GM21367 (cell line): Measurements from ENCODE around the gene MYEOV.

Experiments
- ATAC-seq: cut with Tn5 transposase; IDR thresholded peaks from one replicate; pipeline ENCODE4 v1.9.1; 2021; ENCODE audit not compliant: unreplicated experiment

Gene MYEOV

DNA sequence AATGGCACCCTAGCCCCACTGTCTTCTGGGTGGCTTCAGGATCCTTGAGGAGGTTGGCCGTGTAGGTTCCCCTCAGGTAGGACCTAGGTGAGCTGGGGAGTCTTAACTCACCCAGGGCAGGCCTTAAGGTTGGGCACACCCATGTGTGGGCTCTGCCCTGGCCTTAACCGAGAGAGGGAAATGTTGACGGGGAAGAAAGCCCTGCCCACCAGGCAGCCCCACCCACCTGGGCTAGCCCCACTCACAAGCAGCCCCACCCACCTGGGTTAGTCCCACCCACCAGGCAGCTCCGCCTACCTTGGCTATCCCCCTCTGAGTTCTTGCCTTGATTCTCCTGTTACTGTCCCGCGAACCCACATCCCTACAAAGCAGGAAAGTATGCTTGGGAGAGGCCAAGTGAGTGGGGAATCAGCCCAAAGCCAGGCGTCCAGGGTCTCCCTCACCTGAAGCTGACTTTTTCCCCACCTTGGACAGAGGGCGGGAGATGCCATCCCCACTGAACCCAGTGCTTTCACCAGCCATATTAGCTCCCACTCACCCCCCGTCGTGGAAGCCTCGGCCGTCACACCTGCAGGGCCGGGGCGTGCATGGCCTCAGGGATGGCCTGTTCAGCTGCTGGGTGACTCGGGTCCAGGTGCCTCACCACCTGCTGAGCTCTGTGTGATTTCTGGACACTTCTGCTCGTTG, at the start of gene MYEOV:
Gene MYEOV, plus strand, starts transcription at position 337 of the 687 bp plus-strand sequence. CDS start 1,200 bp downstream, outside the sequence.
- ATAC-seq = no peak

DNA sequence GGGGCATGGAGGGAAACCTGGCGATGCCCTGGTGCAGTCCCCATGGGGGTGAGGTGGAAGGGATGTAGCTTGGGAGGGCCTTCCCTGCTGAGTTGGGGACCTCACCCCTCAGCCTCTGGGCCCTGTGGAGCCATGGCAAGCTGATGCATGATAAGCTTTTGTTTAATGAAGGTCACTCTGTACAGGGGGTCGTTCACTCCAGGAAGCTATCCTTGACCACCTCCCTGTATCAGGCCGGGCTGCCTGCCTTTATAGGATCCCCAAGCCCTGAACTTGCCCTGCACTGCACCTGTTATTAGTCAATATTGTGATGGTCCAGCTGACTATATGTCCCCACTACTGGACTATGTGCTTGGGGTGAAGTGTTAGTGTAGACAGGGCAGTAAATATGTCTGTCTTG, 49.7 kb upstream of the MYEOV start:
- no peak for ATAC-seq

DNA sequence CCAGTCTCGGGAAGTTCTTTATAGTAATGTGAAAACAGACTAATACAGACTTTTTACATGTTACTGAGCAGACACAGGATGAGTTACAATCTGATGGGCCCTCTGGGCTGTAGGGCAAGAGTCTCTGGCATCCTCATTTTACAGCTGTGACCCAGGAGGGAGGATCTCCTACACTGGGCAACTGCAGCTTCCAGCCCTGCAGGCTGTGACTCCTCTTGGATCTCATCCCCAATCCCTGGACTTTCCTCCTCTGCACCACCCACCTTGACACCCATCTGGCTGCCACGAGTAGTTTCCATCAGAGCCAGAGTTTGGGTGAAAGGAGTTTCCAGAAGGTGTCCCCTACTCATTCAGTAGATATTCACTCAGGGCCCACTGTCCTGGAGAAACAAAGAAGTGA, 48.9 kb upstream of the MYEOV start:
- no peak for ATAC-seq

DNA sequence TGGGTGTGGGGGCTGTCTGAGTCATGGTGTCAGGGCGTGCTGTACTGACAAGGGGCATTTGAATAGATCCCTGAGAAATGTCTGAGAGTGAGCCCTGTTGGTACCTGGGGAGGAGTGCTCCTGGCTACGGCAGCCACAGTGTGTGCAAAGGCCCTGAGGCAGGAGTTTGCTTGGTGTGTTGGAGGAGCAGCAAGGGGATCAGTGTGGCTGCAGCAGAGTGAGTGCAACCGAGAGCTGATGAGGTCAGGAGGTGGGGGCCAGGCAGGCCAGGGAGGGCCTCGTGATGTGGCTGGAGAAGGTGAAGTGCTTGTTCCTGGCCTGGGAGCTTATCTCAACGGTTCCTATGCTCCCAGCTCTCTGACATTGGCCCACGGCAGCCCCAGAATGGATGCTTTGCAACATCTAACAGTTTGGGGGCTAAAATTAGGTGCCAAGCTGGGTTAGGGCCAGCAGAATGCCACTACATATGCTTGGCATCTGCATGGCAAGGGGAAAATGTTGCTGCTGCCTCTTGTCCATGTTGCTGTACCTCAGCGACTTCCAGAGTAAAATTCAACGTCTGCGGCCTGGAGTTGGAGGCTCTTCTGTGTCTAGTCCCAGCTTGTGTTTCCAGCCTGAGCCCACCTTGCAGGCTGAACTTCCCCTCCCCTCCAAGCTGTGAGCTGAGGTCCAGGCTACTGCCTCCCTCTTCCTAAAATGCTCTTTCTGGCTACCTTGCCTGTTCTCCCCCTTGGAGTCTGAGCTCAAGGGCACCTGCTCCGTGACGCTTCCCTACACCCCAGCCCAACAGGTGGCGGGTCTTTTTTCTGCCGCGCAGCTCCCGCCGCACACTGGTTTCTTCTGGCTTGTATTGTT, 48.2 kb upstream of the MYEOV start:
- no peak for ATAC-seq

DNA sequence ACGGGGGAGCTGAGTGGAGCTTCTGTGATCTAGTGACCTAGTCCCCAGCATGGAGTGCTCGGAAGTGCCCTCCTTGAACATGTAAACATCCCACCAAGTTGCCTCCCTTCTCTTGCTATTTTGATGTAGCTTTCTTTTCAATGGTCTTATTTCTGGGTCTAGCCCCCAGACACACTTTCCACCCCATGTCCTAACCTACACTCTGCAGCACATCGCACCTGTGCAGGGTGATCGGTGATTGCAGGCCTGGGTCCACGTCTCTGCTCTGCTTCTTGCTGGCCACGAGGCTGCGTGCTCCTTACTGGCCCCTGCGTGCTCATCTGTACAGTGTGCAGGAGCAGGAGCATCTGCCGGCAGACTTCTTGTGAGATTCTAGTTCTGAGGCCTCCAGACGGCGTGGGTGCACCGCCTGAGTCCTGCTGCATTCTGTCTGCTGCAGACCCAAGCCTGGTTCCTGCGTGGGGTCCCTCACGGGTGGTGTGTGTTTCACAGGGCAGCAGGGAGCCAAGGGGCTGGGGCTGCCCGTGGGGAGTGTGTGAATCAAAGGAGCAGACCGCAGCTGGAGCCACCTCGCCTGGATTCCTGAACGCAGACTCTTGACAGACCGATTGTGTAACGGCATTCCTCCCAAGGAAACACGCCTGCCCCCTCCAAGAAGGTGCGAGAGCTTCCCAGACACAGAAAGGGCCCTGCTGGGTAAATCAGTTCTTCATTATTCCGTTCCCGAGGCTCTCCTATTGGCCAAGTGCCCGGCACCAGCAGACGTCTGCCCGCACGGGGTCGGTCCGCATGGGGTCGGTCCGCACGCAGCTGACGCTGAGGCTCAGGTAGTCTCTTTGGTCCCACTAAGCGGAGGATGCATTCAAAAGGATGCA, 44.4 kb upstream of the MYEOV start:
- ATAC-seq = no peak

DNA sequence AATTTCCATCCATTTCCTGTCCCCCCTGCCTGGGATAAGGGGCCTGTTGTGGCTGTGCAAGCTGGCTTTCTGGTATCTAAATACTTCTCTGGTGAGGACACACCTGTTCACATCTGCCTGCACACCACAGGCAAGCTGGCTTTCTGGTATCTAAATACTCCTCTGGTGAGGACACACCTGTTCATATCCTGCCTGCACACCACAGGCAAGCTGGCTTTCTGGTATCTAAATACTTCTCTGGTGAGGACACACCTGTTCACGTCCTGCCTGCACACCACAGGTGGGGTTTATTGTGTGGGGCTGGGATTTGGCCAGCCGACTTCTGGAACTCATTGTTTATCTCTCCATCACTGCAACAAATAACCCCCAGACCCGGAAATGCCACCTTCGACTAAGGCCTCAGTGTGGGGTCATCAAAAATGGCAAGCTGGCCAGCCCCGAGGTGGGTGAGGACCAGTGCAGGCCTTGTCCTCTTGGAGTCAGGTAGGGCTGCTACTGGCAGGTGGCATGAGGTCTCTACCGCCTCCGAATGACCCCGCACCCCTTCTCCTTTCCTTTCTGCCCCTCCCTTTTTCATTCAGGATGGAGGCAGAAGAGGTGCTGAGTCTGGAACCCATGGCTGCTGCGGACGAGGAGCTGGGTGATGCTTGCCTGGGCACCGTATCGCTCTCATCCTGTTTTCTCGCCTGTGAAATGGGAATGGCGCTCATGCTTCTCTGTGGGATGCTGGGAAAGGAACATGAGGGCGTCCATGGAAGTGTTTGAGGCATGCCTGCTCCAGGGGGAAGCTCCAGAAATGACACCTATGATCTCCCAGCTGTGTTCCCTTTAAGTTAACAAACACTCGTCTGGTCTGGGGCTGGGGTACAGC, 43.5 kb upstream of the MYEOV start:
- no peak for ATAC-seq

DNA sequence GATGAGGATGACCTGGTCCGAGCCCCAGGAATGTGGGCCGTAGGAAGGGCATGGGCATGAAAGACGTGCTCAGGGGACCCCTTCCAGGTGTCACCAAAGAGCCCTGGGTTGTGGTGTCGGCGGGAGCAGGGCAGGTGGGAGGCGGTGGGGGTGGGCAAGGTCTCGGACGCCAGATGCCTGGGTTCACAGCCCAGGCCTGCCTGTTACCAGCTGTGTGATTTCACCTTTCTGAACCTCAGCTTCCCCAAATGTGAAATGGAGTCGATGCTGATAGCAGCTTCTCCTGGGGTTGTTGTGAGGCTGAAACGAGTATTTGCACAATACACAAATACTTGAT, 42.9 kb upstream of the MYEOV start:
- no peak for ATAC-seq

DNA sequence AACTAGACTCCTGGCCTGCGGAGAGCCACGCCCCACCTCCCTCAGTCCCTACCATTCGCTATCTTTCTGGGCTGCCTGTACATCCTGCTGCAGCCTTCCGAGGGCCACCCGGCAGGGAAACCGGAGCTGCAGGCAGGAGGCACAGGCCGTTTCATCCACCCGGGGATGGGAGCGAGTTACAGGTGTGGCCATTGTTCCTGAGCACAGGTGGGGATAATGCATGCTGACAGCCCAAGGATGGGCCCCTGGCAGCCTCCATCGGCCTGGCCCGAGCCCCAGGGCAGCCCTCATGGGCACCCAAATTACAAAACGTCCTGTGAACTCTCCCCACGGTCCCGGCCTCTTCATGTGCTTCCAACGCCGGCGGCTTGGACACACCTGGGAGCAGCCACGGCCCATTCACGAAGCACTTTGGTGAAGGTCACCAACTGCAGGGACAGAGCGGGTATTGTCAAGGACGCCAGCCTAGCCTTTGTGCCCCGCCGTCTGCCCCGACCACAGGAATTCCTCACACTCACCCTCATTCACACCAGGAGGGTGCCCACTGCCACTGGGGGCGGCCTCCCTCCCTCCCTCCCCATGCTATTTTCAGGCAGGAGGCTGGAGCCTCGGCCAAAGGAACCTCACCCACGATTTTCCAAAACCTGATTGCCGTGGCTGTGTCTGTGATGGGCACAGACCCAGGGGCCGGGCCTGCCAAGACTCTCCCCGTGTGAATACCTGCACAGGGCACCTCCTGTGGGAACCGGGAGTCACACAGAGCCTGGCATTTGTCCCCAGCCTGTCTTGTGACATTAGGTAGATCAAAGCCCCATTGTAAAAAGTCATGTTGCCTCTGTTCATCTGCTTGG, 42.1 kb upstream of the MYEOV start:
- ATAC-seq = no peak

DNA sequence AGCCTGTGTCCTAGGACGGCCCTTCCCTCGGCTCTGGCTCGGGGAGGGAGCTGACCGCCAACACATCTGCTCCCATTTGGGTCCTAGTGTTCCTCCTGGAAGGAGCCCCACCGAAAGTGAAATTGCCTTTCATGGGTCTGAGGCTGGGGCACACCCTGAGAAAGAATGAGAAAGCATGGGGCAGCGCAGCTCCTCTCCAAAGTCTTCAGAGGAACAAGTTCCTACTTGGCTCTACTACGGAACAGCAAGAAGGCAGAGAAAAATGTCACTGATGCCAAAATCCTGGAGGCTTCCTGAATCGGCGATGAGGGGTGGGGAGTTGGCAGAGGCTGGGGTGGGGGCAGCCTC, 41.5 kb upstream of the MYEOV start:
- ATAC-seq = no peak

DNA sequence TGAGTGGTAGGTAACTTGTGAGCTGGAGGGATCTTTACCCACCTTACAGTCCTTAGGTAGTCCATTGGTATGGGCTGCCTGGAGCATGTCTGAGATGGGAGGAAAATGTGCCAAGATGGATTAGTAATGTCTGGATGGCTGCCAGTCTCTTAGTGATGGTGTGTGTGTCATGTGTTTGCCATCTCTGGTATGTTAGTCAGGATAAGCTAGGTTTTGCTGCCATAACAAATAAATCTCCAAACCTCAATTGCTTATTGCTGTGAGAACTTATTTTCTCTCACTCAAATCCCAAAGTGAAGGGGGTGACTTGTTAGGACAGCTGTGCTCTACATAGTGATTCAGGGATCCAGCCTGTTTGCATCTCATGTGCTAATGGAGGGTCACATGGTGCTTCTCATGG, 40.9 kb upstream of the MYEOV start:
- ATAC-seq = no peak

DNA sequence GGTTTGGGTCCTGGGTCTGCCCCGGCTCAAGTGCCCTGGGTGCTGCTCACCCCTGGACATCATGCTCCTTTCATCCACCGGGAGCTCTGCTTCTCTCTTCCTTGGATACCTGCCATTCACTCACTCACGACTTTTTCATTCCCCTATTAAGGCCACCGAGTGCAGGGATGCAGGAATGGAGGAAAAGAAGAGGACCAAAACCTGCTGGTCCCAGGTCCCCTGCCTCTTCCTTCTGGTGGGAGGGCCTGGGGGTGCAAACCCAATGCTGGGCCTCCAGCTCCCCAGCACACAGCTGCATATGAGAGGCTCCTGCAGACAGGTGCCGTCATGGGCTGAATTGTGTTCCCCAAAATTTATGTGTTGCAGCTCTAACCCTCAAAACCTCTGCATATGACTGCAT, 36.8 kb upstream of the MYEOV start:
- no peak for ATAC-seq

DNA sequence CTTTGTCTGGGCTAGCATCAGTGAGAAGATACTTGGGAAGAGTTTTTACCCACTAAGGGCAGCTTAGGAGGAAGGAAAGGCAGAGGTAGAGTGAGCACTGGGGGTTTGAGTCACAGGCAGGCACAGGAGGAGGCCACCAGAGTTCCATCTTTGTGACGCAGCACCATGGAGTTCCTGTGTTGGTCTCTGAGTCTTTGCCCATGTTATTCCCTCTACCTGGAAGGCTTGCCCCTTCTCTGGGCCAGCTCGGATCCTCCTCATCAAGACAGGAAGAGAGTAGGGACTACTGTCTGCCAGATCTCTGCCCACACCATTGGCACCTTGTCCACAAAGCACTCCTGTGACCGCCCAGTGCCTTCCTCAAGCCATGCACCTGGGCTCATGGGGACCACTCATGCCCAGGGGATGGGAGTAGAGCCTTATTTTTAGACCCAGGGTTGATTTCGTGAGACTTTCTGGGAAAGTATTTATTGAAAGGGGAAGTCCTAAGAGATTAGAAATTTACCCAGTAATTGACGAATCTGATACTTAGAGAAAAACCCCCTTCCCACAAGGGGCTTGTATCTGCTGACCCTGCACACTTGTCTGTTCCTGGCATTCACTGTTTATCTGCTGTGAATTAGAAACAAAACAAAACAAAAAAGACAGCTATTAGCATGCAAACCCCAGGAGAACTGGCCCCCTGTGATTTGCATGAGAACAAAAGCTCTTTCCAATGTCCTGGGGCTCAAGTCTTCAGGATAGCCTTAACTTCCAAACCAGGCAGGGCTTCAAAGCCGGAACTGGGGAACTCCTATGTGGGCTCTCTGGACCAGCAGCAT, 35.9 kb upstream of the MYEOV start:
- ATAC-seq = no peak

DNA sequence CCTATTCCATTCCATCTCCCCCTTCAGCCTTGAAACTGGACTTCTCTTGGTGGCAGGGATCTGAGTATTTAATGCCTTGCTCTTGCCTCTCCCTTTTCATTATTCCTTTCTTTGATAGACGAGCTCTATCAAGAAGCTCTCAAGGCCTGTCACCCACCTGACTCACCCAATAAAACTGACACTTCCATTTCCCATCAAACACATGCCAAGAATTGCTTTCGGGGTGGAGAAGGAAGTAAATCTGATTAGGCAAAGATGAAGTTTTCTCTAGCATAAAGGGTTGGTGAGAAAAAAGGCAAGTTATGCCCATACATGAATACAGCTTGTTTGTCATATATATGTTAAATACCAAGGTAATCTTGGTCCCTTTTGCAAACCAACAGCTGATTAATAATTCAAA, 34.9 kb upstream of the MYEOV start:
- ATAC-seq = no peak

DNA sequence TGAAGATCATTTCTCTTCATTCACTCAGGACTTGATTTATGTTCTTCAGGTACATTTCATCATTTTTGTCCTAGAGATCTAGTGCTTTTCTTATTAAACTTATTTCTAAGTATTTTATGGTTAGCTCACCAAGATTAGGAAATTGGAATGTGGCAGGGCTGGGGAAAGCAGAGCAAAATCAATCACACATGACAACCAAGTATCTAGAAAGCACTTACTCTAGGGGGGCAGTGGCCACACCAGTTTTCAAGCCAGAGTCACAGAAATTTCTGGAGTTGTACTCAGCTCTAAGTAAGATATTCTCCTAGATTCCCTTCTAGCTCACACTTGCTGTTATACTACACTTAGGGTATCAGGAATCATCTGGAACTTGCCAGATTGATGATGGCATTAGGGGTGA, 33.3 kb upstream of the MYEOV start:
- no peak for ATAC-seq

DNA sequence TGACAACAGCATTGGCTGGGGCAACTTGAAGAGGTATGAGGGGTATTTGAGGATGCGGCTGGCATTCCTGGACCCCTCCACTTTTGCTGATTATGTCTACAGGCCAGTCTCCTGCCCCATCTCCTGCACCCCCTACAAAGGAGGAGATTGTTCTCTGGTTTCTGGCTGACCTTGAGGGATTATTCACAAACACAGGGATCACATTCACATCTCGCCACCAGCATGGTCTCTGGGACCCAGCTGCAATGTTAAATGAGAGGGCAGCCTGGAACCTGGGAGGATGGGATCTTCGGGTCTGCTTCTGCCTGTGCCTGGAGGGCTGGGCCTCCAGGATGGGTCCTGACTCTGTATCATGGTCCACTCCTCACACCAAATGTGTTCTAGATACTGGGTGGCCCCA, 32.8 kb upstream of the MYEOV start:
- no peak for ATAC-seq

DNA sequence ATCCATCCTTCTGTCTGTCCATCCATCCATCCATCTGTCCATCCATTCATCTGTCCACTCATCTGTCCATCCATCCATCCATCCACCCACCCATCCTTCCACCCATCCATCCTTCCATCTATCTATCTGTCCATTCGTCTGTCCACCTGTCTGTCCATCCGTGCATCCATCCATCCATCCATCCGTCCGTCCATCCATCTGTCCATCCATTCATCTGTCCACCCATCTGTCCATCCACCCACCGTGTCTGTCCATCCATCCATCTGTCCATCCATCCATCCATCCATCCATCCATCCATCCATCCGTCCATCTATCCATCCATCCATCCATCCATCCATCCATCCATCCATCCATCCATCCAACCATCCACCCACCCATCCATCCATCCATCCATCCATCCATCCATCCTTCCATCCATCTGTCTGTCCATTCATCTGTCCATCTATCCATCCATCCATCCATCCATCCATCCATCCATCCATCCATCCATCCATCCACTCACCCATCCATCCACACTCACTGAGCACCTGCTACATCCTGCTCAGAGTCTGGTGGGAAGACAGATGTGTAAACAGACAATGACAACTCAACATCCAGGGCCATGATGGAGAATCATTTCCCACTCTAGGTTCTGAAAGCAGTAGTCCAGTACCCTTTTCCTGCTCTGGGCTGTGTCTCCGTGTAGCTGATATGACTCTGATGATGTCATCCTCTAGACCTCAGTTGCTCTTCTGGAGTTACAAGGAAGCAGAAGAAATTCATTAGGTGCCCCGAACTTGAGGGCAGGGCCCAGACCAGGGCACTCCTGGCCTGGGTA, 30.8 kb upstream of the MYEOV start:
- no peak for ATAC-seq

DNA sequence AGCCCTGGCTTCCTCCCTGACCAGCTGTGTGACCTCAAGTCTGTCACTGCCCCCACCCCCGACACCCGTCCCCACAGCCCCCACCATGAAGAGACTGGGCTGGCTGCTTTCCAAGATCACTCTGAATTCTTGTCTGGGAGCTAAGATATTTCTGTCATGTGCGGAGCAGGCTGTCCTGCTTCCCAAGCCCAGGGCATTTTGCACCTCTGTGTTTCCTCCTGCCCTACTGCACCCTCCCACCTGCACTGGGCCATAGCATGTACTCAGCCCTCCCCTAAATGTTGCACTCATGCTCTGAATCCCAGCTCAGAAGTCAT, 30.3 kb upstream of the MYEOV start:
- no peak for ATAC-seq

DNA sequence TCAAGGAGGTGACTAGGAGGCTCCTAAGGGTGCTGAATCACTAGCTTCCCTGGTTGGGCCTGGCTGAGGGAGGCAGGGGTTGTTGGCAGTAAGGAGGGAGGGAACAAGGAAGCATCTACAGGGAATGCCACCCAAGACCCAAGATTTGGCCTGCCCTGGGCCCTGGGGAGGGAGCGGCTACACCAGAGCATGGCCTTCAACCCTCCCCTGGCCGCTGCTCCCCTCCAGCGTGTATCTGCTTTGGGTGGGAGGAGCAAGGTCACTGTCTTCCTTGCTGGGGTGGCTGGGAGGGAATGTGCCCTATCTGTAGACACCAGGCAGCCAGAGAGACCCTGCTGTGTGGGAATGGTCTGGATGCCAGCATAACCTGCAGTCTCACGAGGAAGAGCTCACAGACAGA, 29.5 kb upstream of the MYEOV start:
- no peak for ATAC-seq
